Right atrium auricular region (tissue), 2 donors: ENCODE data around the gene FGA. TPM values are rescaled to one million over a fixed set of nuclear protein-coding genes. Genes with fewer than 3 reads are reported as not detected.

ENCODE experiments used
- DNase-seq: peaks from one replicate; pipeline ENCODE4 v3.0.0-alpha.2; 2019; ENCODE audit warnings: low spot score
- H3K27ac ChIP-seq, 2 donors: fragments of 200-600 bp; sonication (generic); 1 replicate in 1 of 2; 2 replicates in 1 of 2; pipeline ENCODE4 v1.5.1; 2016 to 2019
- H3K27me3 ChIP-seq, 2 donors: fragments of 200-600 bp; sonication (generic); one replicate each; pipeline versions ENCODE4 v1.5.1 to v1.6.0; 2017 to 2019
- H3K36me3 ChIP-seq: fragments of 200-600 bp; sonication (generic); one replicate; pipeline ENCODE4 v1.5.1; 2016
- H3K4me1 ChIP-seq, 2 donors: fragments of 200-600 bp; sonication (generic); one replicate each; pipeline versions ENCODE4 v1.5.1 to v1.6.0; 2017 to 2019
- H3K4me3 ChIP-seq, 2 donors: fragments of 200-600 bp; sonication (generic); 1 replicate in 1 of 2; 2 replicates in 1 of 2; pipeline ENCODE4 v1.5.1; 2017 to 2019; ENCODE audit warnings: mild to moderate bottlenecking in 1 of 2, moderate library complexity in 1 of 2
- H3K9me3 ChIP-seq, 2 donors: fragments of 200-600 bp; sonication (generic); one replicate each; pipeline ENCODE4 v1.5.1; 2019
- CTCF ChIP-seq, 2 donors: fragments of 200-600 bp; sonication (generic); IDR thresholded peaks; one replicate each; pipeline ENCODE4 v1.5.1; 2019; ENCODE audit warnings: antibody characterized with exemption in 2 of 2
- total RNA-seq, 2 donors: library from RNA; depleted of rRNA; stranded (reverse); fragments of >200 nt; gene quantifications; one replicate each; pipeline ENCODE4 v1.1.0, GENCODE V29; 2016

Gene FGA
- total RNA-seq, 2 donors from 2014 or later: not detected

GRCh38 chr4:154625971-154626370, 35.4 kb upstream of the FGA start:
- peaks cover 0 to 8% of the 10 kb centered on the region in 2 donors for H3K4me1 ChIP-seq
- no peak for DNase-seq
- no peak overlapping the region for H3K27ac ChIP-seq
- TF ChIP-seq CTCF (IDR thresholded peaks at IDR 0.05): no peak
- no peaks in the 10 kb centered on the region for H3K27me3 ChIP-seq
- no peak overlapping the region for H3K4me3 ChIP-seq
- H3K36me3 ChIP-seq: no peaks in the 10 kb centered on the region
- no peaks in the 10 kb centered on the region for H3K9me3 ChIP-seq

GRCh38 chr4:154623995-154624394, 33.5 kb upstream of the FGA start:
- no peaks in the 10 kb centered on the region for H3K9me3 ChIP-seq
- no peak overlapping the region for H3K4me3 ChIP-seq
- no peak for TF ChIP-seq CTCF (IDR thresholded peaks at IDR 0.05)
- H3K4me1 ChIP-seq: peaks cover 0 to 8% of the 10 kb centered on the region in 2 donors
- no peaks in the 10 kb centered on the region for H3K27me3 ChIP-seq
- H3K27ac ChIP-seq: no peak overlapping the region
- no peak for DNase-seq
- no peaks in the 10 kb centered on the region for H3K36me3 ChIP-seq

DNA sequence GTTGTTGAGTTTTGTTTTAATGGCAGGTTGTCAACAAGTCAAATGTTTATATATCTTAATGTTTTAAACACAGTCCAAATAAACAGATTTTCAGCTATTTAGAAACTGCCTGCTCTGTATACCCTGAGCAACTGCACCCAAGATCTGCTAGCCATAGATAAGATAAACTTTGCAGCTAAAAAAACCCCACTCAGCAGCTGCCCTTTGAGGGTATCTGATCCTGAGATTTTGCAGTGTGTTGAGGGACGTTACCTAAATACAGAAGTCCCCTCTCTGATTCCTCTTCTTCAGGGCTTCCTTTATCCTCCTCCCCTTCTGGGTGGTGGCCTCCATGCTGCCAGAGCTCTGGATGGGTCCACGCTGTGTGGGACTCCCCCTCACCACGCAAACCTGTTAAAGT, 32.9 kb upstream of the FGA start:
- TF ChIP-seq CTCF (IDR thresholded peaks at IDR 0.05): no peak
- H3K9me3 ChIP-seq: no peaks in the 10 kb centered on the region
- peaks cover 0 to 8% of the 10 kb centered on the region in 2 donors for H3K4me1 ChIP-seq
- H3K27me3 ChIP-seq: no peaks in the 10 kb centered on the region
- no peaks in the 10 kb centered on the region for H3K36me3 ChIP-seq
- no peak for DNase-seq
- H3K27ac ChIP-seq: no peak overlapping the region
- H3K4me3 ChIP-seq: no peak overlapping the region

DNA sequence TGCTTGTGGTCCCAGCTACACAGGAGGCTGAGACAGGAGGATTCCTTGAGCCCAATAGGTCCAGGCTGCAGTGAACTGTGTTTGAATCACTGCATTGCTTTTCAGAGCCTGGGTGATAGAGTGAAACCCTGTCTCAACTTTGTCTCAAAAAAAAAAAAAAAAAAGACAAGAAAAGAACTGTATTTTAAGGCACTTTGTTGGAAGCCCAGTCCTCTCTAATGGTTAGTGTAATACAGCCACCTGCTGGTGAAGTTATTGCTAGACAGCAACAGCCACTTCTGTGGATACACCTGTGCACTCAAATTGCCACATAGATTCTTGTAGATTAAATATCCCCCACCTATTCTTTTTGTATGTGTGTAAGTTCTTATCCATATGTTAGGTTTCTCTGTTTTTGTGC, 32.1 kb upstream of the FGA start:
- Histone ChIP-seq H3K4me3 (no peak overlapping the region), H3K4me1 (peaks cover 0 to 8% of the 10 kb centered on the region in 2 donors), H3K36me3 (no peaks in the 10 kb centered on the region), H3K27me3 (no peaks in the 10 kb centered on the region), H3K9me3 (no peaks in the 10 kb centered on the region), H3K27ac (no peak overlapping the region)
- peak in 1 of 2 donors; percentile 51 for TF ChIP-seq CTCF (IDR thresholded peaks at IDR 0.05)
- no peak for DNase-seq

DNA sequence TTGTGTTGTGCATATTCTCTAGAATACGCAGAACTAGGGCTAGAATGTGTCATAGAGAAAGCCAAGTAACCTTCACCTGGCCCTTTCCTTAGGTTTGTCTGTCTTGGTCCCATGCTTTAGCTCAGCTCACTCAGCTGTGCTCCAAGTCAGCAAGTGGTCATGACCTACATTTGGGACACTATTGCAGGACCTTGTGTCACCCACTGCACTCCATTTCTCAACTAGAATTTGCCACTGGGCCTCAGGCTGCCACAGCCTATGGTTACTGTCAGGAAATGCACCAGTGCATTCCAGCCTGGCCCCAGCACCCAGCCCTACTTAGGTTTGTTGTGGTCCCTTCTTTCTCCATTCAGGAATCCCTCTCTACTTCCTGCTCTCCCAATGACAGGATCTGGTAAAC, 29.6 kb upstream of the FGA start:
- Histone ChIP-seq H3K4me3 (no peak overlapping the region), H3K36me3 (no peaks in the 10 kb centered on the region), H3K9me3 (no peaks in the 10 kb centered on the region), H3K27me3 (no peaks in the 10 kb centered on the region), H3K27ac (no peak overlapping the region), H3K4me1 (no peaks in the 10 kb centered on the region)
- TF ChIP-seq CTCF (IDR thresholded peaks at IDR 0.05): no peak
- no peak for DNase-seq

- TF ChIP-seq CTCF (IDR thresholded peaks at IDR 0.05): peak in 1 of 2 donors; percentile 63
- no peak for DNase-seq
- Histone ChIP-seq H3K27ac (no peak overlapping the region), H3K36me3 (no peaks in the 10 kb centered on the region), H3K4me3 (no peak overlapping the region), H3K4me1 (no peaks in the 10 kb centered on the region), H3K27me3 (no peaks in the 10 kb centered on the region), H3K9me3 (no peaks in the 10 kb centered on the region)
Measured at GRCh38 chr4:154618708-154619315, 28.3 kb upstream of the FGA start.
